SK-N-SH treated with all-trans-retinoic acid at 6 μM for 48 hours (cell line): ENCODE measurements around the gene WNT3.

Source experiments
- CREB5 ChIP-seq: fragments of 250-450 bp; sonication (Bioruptor Pico); IDR thresholded peaks from 2 replicates; pipeline ENCODE4 v1.5.1; 2020; ENCODE audit warnings: low read depth, mild to moderate bottlenecking, moderate library complexity
- CSRNP3 ChIP-seq: fragments of 250-450 bp; sonication (Bioruptor Pico); IDR thresholded peaks from 2 replicates; pipeline ENCODE4 v1.5.1; 2021; ENCODE audit warnings: mild to moderate bottlenecking, moderate library complexity
- OSR1 ChIP-seq: fragments of 250-450 bp; sonication (Bioruptor Pico); IDR thresholded peaks from 2 replicates; pipeline ENCODE4 v1.8.0; 2022; ENCODE audit warnings: moderate library complexity, mild to moderate bottlenecking, inconsistent platforms
- PATZ1 ChIP-seq: fragments of 250-450 bp; sonication (Bioruptor Pico); IDR thresholded peaks from 2 replicates; pipeline ENCODE4 v1.8.0; 2020; ENCODE audit warnings: mild to moderate bottlenecking, moderate library complexity, borderline replicate concordance
- RARB ChIP-seq: fragments of 250-450 bp; sonication (Bioruptor Pico); IDR thresholded peaks from 2 replicates; pipeline ENCODE4 v1.8.0; 2021; ENCODE audit warnings: mild to moderate bottlenecking, moderate library complexity
- SNAI2 ChIP-seq: fragments of 250-450 bp; sonication (Bioruptor Pico); IDR thresholded peaks from 2 replicates; pipeline ENCODE4 v1.5.0; 2020; ENCODE audit warnings: mild to moderate bottlenecking, moderate library complexity
- TOX ChIP-seq: fragments of 250-450 bp; sonication (Bioruptor Pico); IDR thresholded peaks from 2 replicates; pipeline ENCODE4 v1.8.0; 2021; ENCODE audit warnings: mild to moderate bottlenecking, moderate library complexity, borderline replicate concordance
- ZFP30 ChIP-seq: fragments of 450-650 bp; formaldehyde crosslinking; IDR thresholded peaks from 2 replicates; pipeline ENCODE4 v1.5.0; 2022; ENCODE audit warnings: mild to moderate bottlenecking, moderate library complexity

- TF ChIP-seq CREB5 (CRISPR knock-in tag) (no peak), RARB (CRISPR knock-in tag) (no peak), SNAI2 (no peak), OSR1 (CRISPR knock-in tag) (no peak), TOX (CRISPR knock-in tag) (no peak), ZFP30 (CRISPR knock-in tag) (no peak), CSRNP3 (CRISPR knock-in tag) (no peak), PATZ1 (no peak)
Observed at GRCh38 chr17:46859996-46860395, 41.5 kb upstream of the WNT3 start.
